ENCODE data around the gene CLBA1. TPM values are rescaled to one million over a fixed set of nuclear protein-coding genes. Genes with fewer than 3 reads are reported as not detected.
"Not testable (repeated sequence)": the region's sequence is repeated elsewhere in the genome, so short reads cannot be mapped to it uniquely, and the experiment has no call there.

The CLBA1 gene
- total and polyA plus RNA-seq, 2 donors, result 3.3 to 12.9 TPM

- WGBS, result 80% methylated on average over 11 of the region's 11 CpGs
- Histone ChIP-seq H3K27me3 (ENCODE audit: control insufficient read depth in 2 of 2, insufficient read depth in 1 of 2, low read length in 1 of 2) (no peaks in the 10 kb centered on the region), H3K4me1 (ENCODE audit: control insufficient read depth in 2 of 2, insufficient read depth in 2 of 2, low read length in 2 of 2) (peaks cover 19 to 27% of the 10 kb centered on the region in 2 donors), H3K4me3 (ENCODE audit: low read length in 2 of 2) (no peak overlapping the region), H3K36me3 (ENCODE audit: control insufficient read depth in 2 of 2, insufficient read depth in 2 of 2, low read length in 1 of 2) (peaks cover 3 to 11% of the 10 kb centered on the region in 2 donors), H3K27ac (ENCODE audit: low read depth in 1 of 2, low read length in 1 of 2) (no peak overlapping the region), H3K9me3 (ENCODE audit: control insufficient read depth in 2 of 2, insufficient read depth in 1 of 2, low read length in 1 of 2) (no peaks in the 10 kb centered on the region)
- no peak for DNase-seq (ENCODE audit: low read depth in 6 of 9, low spot score in 9 of 9)
Measured at GRCh38 chr14:105023144-105023543, 37.6 kb downstream of the CLBA1 start.

DNA sequence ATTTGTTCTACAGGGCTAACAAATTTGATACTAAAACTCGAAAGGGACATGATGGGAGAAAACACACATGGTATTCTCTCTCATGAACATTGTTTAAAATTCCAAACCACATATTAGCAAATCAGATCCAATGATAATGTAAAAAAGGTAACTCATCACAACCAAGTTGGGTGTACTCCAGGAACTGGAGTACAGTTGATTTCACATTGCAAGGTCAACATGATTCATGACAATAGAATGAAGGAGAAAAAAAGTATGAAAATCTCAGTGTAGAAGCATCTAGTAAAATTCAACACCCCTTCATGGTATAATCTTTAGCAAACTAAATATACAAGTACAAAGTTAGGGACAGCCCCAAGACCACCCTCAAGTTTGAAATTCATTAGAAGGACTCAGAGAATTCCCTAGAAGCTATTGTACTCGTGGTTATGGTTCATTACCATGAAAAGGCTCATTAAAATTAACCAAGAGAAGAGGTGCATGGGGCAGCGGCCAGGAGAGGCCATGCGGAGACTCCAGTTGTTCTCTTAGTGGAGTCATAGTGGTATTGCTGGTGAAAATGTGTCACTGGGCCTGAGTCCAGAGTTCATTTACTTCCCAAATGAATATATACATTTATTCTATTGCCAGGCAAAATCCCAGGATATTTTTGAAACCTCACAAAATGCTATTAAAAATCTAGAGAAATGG, 38.3 kb downstream of the CLBA1 start:
- H3K4me3 ChIP-seq (ENCODE audit: low read length in 2 of 2), result no peak overlapping the region
- peaks cover 18 to 20% of the 10 kb centered on the region in 2 donors for H3K4me1 ChIP-seq (ENCODE audit: control insufficient read depth in 2 of 2, insufficient read depth in 2 of 2, low read length in 2 of 2)
- 84% methylated on average over 4 of the region's 4 CpGs for WGBS
- no peaks in the 10 kb centered on the region for H3K9me3 ChIP-seq (ENCODE audit: control insufficient read depth in 2 of 2, insufficient read depth in 1 of 2, low read length in 1 of 2)
- H3K36me3 ChIP-seq (ENCODE audit: control insufficient read depth in 2 of 2, insufficient read depth in 2 of 2, low read length in 1 of 2), result peaks cover 0 to 6% of the 10 kb centered on the region in 2 donors
- H3K27ac ChIP-seq (ENCODE audit: low read depth in 1 of 2, low read length in 1 of 2), result no peak overlapping the region
- H3K27me3 ChIP-seq (ENCODE audit: control insufficient read depth in 2 of 2, insufficient read depth in 1 of 2, low read length in 1 of 2), result no peaks in the 10 kb centered on the region
- DNase-seq (ENCODE audit: low read depth in 6 of 9, low spot score in 9 of 9), result no peak

DNA sequence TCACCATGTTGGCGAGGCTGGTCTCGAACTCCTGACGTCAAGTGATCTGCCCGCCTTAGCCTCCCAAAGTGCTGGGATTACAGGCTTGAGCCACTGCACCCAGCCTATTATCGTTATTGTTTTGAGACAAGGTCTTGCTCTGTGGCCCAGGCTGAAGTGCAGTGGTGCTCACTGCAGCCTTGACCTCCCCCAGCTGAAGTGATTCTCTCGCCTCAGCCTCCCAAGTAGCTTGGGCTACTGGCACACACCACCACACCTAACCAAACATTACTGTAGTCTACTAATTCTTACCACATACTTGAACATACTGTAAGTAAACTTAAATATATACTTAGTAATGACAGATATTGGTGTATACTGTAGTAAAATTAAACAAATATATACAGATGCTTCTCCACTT, 39.8 kb downstream of the CLBA1 start:
- 99% methylated on average over 6 of the region's 6 CpGs for WGBS
- no peak for DNase-seq (ENCODE audit: low read depth in 6 of 9, low spot score in 9 of 9)

DNA sequence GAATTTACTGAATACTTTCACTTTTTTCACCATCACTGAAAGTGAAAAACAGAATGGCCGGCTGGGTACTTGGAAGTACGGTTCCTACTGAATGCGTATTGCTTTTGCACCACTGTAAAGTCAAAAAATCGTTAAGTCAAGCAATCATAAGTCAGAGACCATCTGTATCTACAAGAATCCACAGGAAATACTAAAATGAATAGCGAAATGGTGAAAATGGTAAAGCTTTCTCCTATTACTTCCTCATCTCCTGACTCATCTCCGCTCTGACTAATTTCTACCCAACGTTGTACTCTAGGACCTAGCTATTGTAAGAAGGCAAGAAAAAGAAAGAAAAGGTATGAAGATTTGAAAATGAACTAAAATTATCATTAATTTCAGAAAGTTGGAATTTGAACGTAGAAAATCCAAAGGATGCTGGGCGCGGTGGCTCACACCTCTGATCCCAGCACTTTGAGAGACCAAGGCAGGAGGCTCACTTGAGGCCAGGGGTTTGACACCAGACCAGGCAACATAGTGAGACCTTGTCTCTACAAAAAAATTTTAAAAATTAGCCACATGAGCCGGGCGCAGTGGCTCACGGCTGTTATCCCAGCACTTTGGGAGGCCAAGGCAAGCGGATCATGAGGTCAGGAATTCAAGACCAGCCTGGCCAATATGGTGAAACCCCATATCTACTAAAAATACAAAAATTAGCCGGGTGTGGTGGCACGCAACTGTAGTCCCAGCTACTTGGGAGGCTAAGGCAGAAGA, 40.6 kb downstream of the CLBA1 start:
- 96% methylated on average over 16 of the region's 16 CpGs for WGBS
- Histone ChIP-seq H3K27ac (ENCODE audit: low read depth in 1 of 2, low read length in 1 of 2) (no peak overlapping the region), H3K9me3 (ENCODE audit: control insufficient read depth in 2 of 2, insufficient read depth in 1 of 2, low read length in 1 of 2) (no peaks in the 10 kb centered on the region), H3K27me3 (ENCODE audit: control insufficient read depth in 2 of 2, insufficient read depth in 1 of 2, low read length in 1 of 2) (peaks cover 0 to 10% of the 10 kb centered on the region in 2 donors), H3K4me3 (ENCODE audit: low read length in 2 of 2) (no peak overlapping the region), H3K36me3 (ENCODE audit: control insufficient read depth in 2 of 2, insufficient read depth in 2 of 2, low read length in 1 of 2) (no peaks in the 10 kb centered on the region), H3K4me1 (ENCODE audit: control insufficient read depth in 2 of 2, insufficient read depth in 2 of 2, low read length in 2 of 2) (peaks cover 8 to 10% of the 10 kb centered on the region in 2 donors)
- no peak for DNase-seq (ENCODE audit: low read depth in 6 of 9, low spot score in 9 of 9)

More for the DNA sequence above, 39.8 kb downstream of the CLBA1 start:
- Histone ChIP-seq H3K4me3 (ENCODE audit: low read length in 2 of 2) (no peak overlapping the region), H3K36me3 (ENCODE audit: control insufficient read depth in 2 of 2, insufficient read depth in 2 of 2, low read length in 1 of 2) (no peaks in the 10 kb centered on the region), H3K9me3 (ENCODE audit: control insufficient read depth in 2 of 2, insufficient read depth in 1 of 2, low read length in 1 of 2) (no peaks in the 10 kb centered on the region), H3K27me3 (ENCODE audit: control insufficient read depth in 2 of 2, insufficient read depth in 1 of 2, low read length in 1 of 2) (peaks cover 0 to 6% of the 10 kb centered on the region in 2 donors), H3K4me1 (ENCODE audit: control insufficient read depth in 2 of 2, insufficient read depth in 2 of 2, low read length in 2 of 2) (peaks cover 8 to 10% of the 10 kb centered on the region in 2 donors), H3K27ac (ENCODE audit: low read depth in 1 of 2, low read length in 1 of 2) (no peak overlapping the region)

GRCh38 chr14:105026802-105027563, 41.4 kb downstream of the CLBA1 start:
- Histone ChIP-seq H3K4me1 (ENCODE audit: control insufficient read depth in 2 of 2, insufficient read depth in 2 of 2, low read length in 2 of 2) (peaks cover 3 to 4% of the 10 kb centered on the region in 2 donors), H3K36me3 (ENCODE audit: control insufficient read depth in 2 of 2, insufficient read depth in 2 of 2, low read length in 1 of 2) (no peaks in the 10 kb centered on the region), H3K27ac (ENCODE audit: low read depth in 1 of 2, low read length in 1 of 2) (no peak overlapping the region), H3K9me3 (ENCODE audit: control insufficient read depth in 2 of 2, insufficient read depth in 1 of 2, low read length in 1 of 2) (no peaks in the 10 kb centered on the region), H3K27me3 (ENCODE audit: control insufficient read depth in 2 of 2, insufficient read depth in 1 of 2, low read length in 1 of 2) (peaks cover 0 to 11% of the 10 kb centered on the region in 2 donors), H3K4me3 (ENCODE audit: low read length in 2 of 2) (no peak overlapping the region)
- DNase-seq (ENCODE audit: low read depth in 6 of 9, low spot score in 9 of 9), result no peak
- WGBS, result 48% methylated on average over 1 of the region's 1 CpG

DNA sequence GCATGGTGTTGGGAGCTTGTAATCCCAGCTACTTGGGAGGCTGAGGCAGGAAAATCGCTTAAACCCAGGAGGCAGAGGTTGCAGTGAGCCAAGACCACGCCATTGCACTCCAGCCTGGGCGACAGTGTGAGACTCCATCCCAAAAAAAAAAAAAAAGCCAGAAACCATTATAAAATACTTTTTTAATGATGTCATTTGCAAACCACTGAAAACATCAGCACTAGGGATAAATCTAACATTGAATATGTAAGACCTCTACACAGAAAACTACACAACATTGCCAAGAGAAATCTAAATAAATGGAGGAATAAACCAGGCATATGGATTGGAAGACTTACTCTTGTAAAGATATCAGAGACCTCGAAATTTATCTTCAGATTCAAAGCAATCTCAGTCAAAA, 42.1 kb downstream of the CLBA1 start:
- not testable (repeated sequence) for H3K4me3 ChIP-seq (ENCODE audit: low read length in 2 of 2); H3K4me1 ChIP-seq (ENCODE audit: control insufficient read depth in 2 of 2, insufficient read depth in 2 of 2, low read length in 2 of 2); H3K9me3 ChIP-seq (ENCODE audit: control insufficient read depth in 2 of 2, insufficient read depth in 1 of 2, low read length in 1 of 2); DNase-seq (ENCODE audit: low read depth in 6 of 9, low spot score in 9 of 9); H3K36me3 ChIP-seq (ENCODE audit: control insufficient read depth in 2 of 2, insufficient read depth in 2 of 2, low read length in 1 of 2); H3K27ac ChIP-seq (ENCODE audit: low read depth in 1 of 2, low read length in 1 of 2)
- WGBS, result 93% methylated on average over 4 of the region's 4 CpGs
- H3K27me3 ChIP-seq (ENCODE audit: control insufficient read depth in 2 of 2, insufficient read depth in 1 of 2, low read length in 1 of 2), result peaks cover 0 to 15% of the 10 kb centered on the region in 2 donors

DNA sequence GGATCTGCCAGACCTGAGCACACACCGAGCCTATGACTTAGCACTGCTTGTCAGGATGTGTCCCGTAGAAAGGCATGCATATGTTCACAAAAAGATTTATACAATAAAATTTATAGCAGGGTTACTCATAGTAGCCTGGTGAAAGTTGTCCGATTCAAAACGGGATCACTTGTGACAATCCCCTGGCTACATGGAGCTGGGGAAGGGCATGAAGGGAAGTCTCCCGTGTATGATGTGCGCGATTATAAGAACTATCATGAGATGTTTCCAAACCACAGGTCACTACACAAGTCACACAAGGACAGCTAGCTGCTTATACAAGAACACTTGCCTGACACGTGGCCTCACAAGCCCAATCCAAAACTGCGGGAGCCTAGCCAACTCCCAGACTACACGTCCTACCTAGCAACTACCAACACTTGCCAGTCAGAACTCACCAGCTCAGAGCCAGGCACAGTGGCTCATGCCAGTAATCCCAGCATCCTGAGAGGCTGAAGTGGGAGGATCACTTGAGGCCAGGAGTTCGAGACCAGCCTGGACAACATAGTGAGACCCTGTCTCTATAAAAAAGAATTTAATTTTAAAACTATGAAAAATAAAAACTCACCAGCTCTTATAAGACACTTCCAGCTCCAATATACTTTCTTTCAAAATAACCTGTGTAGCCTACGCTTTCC, 42.8 kb downstream of the CLBA1 start:
- no peak for DNase-seq (ENCODE audit: low read depth in 6 of 9, low spot score in 9 of 9)
- H3K4me3 ChIP-seq (ENCODE audit: low read length in 2 of 2), result no peak overlapping the region
- no peaks in the 10 kb centered on the region for H3K36me3 ChIP-seq (ENCODE audit: control insufficient read depth in 2 of 2, insufficient read depth in 2 of 2, low read length in 1 of 2)
- H3K4me1 ChIP-seq (ENCODE audit: control insufficient read depth in 2 of 2, insufficient read depth in 2 of 2, low read length in 2 of 2), result no peaks in the 10 kb centered on the region
- no peaks in the 10 kb centered on the region for H3K9me3 ChIP-seq (ENCODE audit: control insufficient read depth in 2 of 2, insufficient read depth in 1 of 2, low read length in 1 of 2)
- H3K27me3 ChIP-seq (ENCODE audit: control insufficient read depth in 2 of 2, insufficient read depth in 1 of 2, low read length in 1 of 2), result peaks cover 0 to 21% of the 10 kb centered on the region in 2 donors
- H3K27ac ChIP-seq (ENCODE audit: low read depth in 1 of 2, low read length in 1 of 2), result no peak overlapping the region
- WGBS, result 92% methylated on average over 12 of the region's 12 CpGs

GRCh38 chr14:105029402-105029801, 43.8 kb downstream of the CLBA1 start:
- Histone ChIP-seq H3K27me3 (ENCODE audit: control insufficient read depth in 2 of 2, insufficient read depth in 1 of 2, low read length in 1 of 2) (peaks cover 7 to 31% of the 10 kb centered on the region in 2 donors), H3K9me3 (ENCODE audit: control insufficient read depth in 2 of 2, insufficient read depth in 1 of 2, low read length in 1 of 2) (no peaks in the 10 kb centered on the region), H3K4me3 (ENCODE audit: low read length in 2 of 2) (no peak overlapping the region), H3K27ac (ENCODE audit: low read depth in 1 of 2, low read length in 1 of 2) (no peak overlapping the region), H3K4me1 (ENCODE audit: control insufficient read depth in 2 of 2, insufficient read depth in 2 of 2, low read length in 2 of 2) (no peaks in the 10 kb centered on the region), H3K36me3 (ENCODE audit: control insufficient read depth in 2 of 2, insufficient read depth in 2 of 2, low read length in 1 of 2) (no peaks in the 10 kb centered on the region)
- no peak for DNase-seq (ENCODE audit: low read depth in 6 of 9, low spot score in 9 of 9)
- 86% methylated on average over 7 of the region's 7 CpGs for WGBS
